ENCODE results near the gene RALGDS.

- TF ChIP-seq ZBTB7A (IDR thresholded peaks at IDR 0.05; ENCODE audit: low read depth): no peak
- TF ChIP-seq TAF1 (IDR thresholded peaks at IDR 0.05; ENCODE audit: low read depth): no peak
- TF ChIP-seq EGR1 (IDR thresholded peaks at IDR 0.05): no peak
- TF ChIP-seq CEBPB (IDR thresholded peaks at IDR 0.05): no peak
- TF ChIP-seq RAD21 (IDR thresholded peaks at IDR 0.05; ENCODE audit: low read depth): no peak
These were observed 45.4 kb upstream of the RALGDS start for GRCh38 chr9:133166392-133166791.
